ENCODE results near the gene ALDH9A1. TPM values are rescaled to one million over a fixed set of nuclear protein-coding genes. Genes with fewer than 3 reads are reported as not detected.
"Not testable (repeated sequence)": the region's sequence is repeated elsewhere in the genome, so short reads cannot be mapped to it uniquely, and the experiment has no call there.

The ALDH9A1 gene
- total RNA-seq, 1 donor from 2014 or later = 35.2 TPM

DNA sequence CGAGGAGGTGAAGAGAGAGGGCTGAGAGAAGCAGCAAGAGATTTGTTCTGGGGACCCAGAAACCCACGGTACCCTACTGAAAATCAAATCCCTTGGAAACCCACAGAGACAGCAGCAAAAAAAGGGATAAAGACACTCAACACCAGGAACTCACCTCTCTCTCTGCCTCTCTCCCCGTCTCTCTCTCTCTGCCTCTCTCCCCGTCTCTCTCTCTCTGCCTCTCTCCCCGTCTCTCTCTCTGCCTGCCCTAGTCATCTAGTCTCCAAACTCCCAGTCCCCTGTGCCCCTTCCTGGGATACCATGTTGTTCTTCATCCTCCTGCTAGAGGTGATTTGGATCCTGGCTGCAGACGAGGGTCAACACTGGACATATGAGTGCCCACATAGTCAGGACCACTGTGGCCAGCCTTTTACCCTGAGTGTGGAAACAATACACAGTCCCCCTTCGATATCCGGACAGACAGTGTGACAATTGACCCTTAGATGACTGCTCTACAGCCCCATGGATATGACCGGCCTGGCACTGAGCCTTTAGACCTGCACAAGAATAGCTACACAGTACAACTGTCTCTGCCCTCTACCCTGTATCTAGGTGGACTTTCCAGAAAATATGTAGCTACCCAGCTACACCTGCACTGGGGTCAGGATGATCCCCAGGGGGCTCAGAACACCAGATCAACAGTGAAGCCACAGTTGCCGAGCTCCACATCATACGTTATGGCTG lies 9.8 kb upstream of the ALDH9A1 start:
- H3K36me3 Mint-ChIP-seq = peaks cover 2% of the 10 kb centered on the region
- no peak for DNase-seq (ENCODE audit: low spot score in 2 of 2, unreplicated experiment in 2 of 2)
- H3K27ac Mint-ChIP-seq = no peak overlapping the region
- TF ChIP-seq, protein P1, sequence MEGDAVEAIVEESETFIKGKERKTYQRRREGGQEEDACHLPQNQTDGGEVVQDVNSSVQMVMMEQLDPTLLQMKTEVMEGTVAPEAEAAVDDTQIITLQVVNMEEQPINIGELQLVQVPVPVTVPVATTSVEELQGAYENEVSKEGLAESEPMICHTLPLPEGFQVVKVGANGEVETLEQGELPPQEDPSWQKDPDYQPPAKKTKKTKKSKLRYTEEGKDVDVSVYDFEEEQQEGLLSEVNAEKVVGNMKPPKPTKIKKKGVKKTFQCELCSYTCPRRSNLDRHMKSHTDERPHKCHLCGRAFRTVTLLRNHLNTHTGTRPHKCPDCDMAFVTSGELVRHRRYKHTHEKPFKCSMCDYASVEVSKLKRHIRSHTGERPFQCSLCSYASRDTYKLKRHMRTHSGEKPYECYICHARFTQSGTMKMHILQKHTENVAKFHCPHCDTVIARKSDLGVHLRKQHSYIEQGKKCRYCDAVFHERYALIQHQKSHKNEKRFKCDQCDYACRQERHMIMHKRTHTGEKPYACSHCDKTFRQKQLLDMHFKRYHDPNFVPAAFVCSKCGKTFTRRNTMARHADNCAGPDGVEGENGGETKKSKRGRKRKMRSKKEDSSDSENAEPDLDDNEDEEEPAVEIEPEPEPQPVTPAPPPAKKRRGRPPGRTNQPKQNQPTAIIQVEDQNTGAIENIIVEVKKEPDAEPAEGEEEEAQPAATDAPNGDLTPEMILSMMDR (IDR thresholded peaks at IDR 0.05; ENCODE audit: unreplicated experiment) = no peak
- H3K4me3 Mint-ChIP-seq = no peak overlapping the region
- H3K4me1 Mint-ChIP-seq = peaks cover 7% of the 10 kb centered on the region
- peaks cover 28% of the 10 kb centered on the region for H3K27me3 Mint-ChIP-seq (ENCODE audit: low read depth)
- H3K9me3 Mint-ChIP-seq = peaks cover 4% of the 10 kb centered on the region

DNA sequence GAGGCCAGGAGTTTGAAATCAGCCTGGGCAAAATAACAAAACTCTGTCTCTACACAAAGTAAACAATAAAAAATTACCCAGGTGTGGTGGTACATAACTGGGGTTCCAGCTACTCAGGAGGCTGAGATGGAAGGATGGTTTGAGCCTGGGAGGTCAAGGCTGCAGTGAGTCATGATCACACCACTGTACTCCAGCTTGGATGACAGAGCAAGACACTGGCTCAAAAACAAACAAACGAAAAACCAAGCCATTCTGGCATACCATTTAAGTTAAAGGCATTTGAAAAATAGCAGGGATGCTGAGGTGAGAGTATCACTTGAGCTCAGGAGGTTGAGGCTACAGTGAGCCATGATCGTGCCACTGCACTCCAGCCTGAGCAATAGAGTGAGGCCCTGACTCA lies 5.3 kb upstream of the ALDH9A1 start:
- Mint-ChIP-seq H3K27ac (no peak overlapping the region), H3K27me3 (ENCODE audit: low read depth) (peaks cover 28% of the 10 kb centered on the region), H3K9me3 (no peaks in the 10 kb centered on the region), H3K36me3 (no peaks in the 10 kb centered on the region), H3K4me3 (no peak overlapping the region), H3K4me1 (peaks cover 9% of the 10 kb centered on the region)
- TF ChIP-seq, protein P1 (IDR thresholded peaks at IDR 0.05; ENCODE audit: unreplicated experiment) = no peak
- DNase-seq (ENCODE audit: low spot score in 2 of 2, unreplicated experiment in 2 of 2) = no peak

DNA sequence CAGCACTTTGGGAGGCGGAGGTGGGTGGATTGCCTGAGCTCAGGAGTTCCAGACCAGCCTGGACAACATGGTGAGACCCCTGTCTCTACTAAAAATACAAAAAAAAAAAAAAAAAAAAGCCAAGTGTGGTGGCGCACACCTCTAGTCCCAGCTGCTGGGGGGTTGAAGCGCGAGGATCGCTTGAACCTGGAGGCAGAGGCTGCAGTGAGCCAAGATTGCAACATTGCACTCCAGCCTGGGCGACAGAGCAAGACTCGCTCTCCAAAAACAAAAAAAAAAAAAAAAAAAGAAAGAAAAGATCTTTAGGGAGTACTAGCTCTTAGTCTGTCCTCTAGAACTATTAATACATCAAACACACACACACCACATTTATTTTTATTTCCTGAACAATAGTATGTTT lies 3.6 kb upstream of the ALDH9A1 start:
- Mint-ChIP-seq H3K27me3 (ENCODE audit: low read depth) (peaks cover 17% of the 10 kb centered on the region), H3K4me1 (peaks cover 17% of the 10 kb centered on the region)
- not testable (repeated sequence) for DNase-seq (ENCODE audit: low spot score in 2 of 2, unreplicated experiment in 2 of 2); H3K4me3 Mint-ChIP-seq; H3K27ac Mint-ChIP-seq; H3K36me3 Mint-ChIP-seq; H3K9me3 Mint-ChIP-seq

DNA sequence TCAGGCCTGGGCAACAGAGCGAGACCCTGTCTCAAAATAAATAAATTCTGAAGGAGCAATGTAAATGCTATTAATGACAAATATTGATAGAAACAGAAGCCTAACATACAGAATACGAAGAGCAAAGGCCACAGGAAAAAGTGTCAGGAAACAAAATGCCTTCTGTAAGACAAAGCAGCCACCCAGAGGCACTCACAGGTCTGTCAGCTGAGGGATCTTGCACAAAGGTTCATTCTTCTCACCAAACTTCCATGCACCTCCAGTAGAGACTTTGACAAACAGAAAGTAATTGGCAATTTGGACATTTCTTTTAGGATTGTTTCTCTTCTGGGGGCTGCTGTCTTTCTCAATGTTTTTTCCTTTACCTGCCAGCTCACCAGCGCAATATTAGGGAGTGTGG lies 1.2 kb upstream of the ALDH9A1 start:
- Mint-ChIP-seq H3K4me1 (peaks cover 19% of the 10 kb centered on the region), H3K9me3 (no peaks in the 10 kb centered on the region), H3K36me3 (no peaks in the 10 kb centered on the region), H3K27ac (no peak overlapping the region), H3K27me3 (ENCODE audit: low read depth) (peaks cover 10% of the 10 kb centered on the region), H3K4me3 (peak overlapping the region; percentile 30)
- no peak for DNase-seq (ENCODE audit: low spot score in 2 of 2, unreplicated experiment in 2 of 2)
- TF ChIP-seq, protein P1 (IDR thresholded peaks at IDR 0.05; ENCODE audit: unreplicated experiment) = no peak

- peak overlapping the region; percentile 86 for H3K27ac Mint-ChIP-seq
- peaks cover 19% of the 10 kb centered on the region for H3K4me1 Mint-ChIP-seq
- H3K27me3 Mint-ChIP-seq (ENCODE audit: low read depth) = peaks cover 10% of the 10 kb centered on the region
- TF ChIP-seq, protein P1 (IDR thresholded peaks at IDR 0.05; ENCODE audit: unreplicated experiment) = no peak
- peaks cover 2% of the 10 kb centered on the region for H3K36me3 Mint-ChIP-seq
- H3K9me3 Mint-ChIP-seq = no peaks in the 10 kb centered on the region
- peak overlapping the region; percentile 97 for H3K4me3 Mint-ChIP-seq
- no peak for DNase-seq (ENCODE audit: low spot score in 2 of 2, unreplicated experiment in 2 of 2)
Measured at GRCh38 chr1:165698761-165699052, 345 bp upstream of the ALDH9A1 start.

GRCh38 chr1:165697491-165697880 lies 876 bp downstream of the ALDH9A1 start:
- H3K27me3 Mint-ChIP-seq (ENCODE audit: low read depth) = peaks cover 10% of the 10 kb centered on the region
- H3K9me3 Mint-ChIP-seq = no peaks in the 10 kb centered on the region
- TF ChIP-seq, protein P1 (IDR thresholded peaks at IDR 0.05; ENCODE audit: unreplicated experiment) = no peak
- DNase-seq (ENCODE audit: low spot score in 2 of 2, unreplicated experiment in 2 of 2) = no peak
- H3K36me3 Mint-ChIP-seq = peaks cover 9% of the 10 kb centered on the region
- H3K4me3 Mint-ChIP-seq = peak overlapping the region; percentile 97
- peak overlapping the region; percentile 96 for H3K27ac Mint-ChIP-seq
- H3K4me1 Mint-ChIP-seq = peaks cover 19% of the 10 kb centered on the region

Data from mesothelial cell of epicardium (in vitro differentiated cells).